ENCODE measurements around the gene GALNT15. TPM values are rescaled to one million over a fixed set of nuclear protein-coding genes. Genes with fewer than 3 reads are reported as not detected.

GALNT15 gene
- polyA plus RNA-seq, 1 experiment, result 27.9 TPM

- Histone ChIP-seq H3K9me3 (ENCODE audit: control insufficient read depth, insufficient read depth, low read length) (no peaks in the 10 kb centered on the region), H3K27me3 (ENCODE audit: control insufficient read depth, insufficient read depth, low read length) (no peaks in the 10 kb centered on the region), H3K4me3 (ENCODE audit: low read depth, low read length) (no peak overlapping the region), H3K27ac (ENCODE audit: low read depth, low read length) (no peak overlapping the region)
- POLR2A ChIA-PET, result interaction anchor here (1.0 kb wide), 1 partner anchor 9 kb away, joined by 3 read pairs; no protein-coding TSS in a partner anchor
- TF ChIP-seq CTCF (IDR thresholded peaks at IDR 0.05; ENCODE audit: low read depth, low read length), result no peak
- DNase-seq (ENCODE audit: low read depth, low spot score), result no peak
- CTCF ChIA-PET, result no interaction called here
These were observed 47.5 kb downstream of the GALNT15 start for GRCh38 chr3:16221990-16222389.

- Histone ChIP-seq H3K4me3 (ENCODE audit: low read depth, low read length) (no peak overlapping the region), H3K27me3 (ENCODE audit: control insufficient read depth, insufficient read depth, low read length) (no peaks in the 10 kb centered on the region), H3K9me3 (ENCODE audit: control insufficient read depth, insufficient read depth, low read length) (no peaks in the 10 kb centered on the region), H3K27ac (ENCODE audit: low read depth, low read length) (no peak overlapping the region)
- no peak for DNase-seq (ENCODE audit: low read depth, low spot score)
- POLR2A ChIA-PET, result interaction anchor here (1.0 kb wide), 1 partner anchor 9 kb away, joined by 3 read pairs; no protein-coding TSS in a partner anchor
- TF ChIP-seq CTCF (IDR thresholded peaks at IDR 0.05; ENCODE audit: low read depth, low read length), result no peak
- CTCF ChIA-PET, result no interaction called here
These were observed 48.1 kb downstream of the GALNT15 start for GRCh38 chr3:16222547-16222946.

GRCh38 chr3:16224325-16224724, 49.8 kb downstream of the GALNT15 start:
- Histone ChIP-seq H3K9me3 (ENCODE audit: control insufficient read depth, insufficient read depth, low read length) (no peaks in the 10 kb centered on the region), H3K27ac (ENCODE audit: low read depth, low read length) (no peak overlapping the region), H3K27me3 (ENCODE audit: control insufficient read depth, insufficient read depth, low read length) (no peaks in the 10 kb centered on the region), H3K4me3 (ENCODE audit: low read depth, low read length) (no peak overlapping the region)
- DNase-seq (ENCODE audit: low read depth, low spot score), result no peak
- ChIA-PET POLR2A (no interaction called here), CTCF (no interaction called here)
- no peak for TF ChIP-seq CTCF (IDR thresholded peaks at IDR 0.05; ENCODE audit: low read depth, low read length)

- no peak for TF ChIP-seq CTCF (IDR thresholded peaks at IDR 0.05; ENCODE audit: low read depth, low read length)
- no peak for DNase-seq (ENCODE audit: low read depth, low spot score)
- Histone ChIP-seq H3K27me3 (ENCODE audit: control insufficient read depth, insufficient read depth, low read length) (no peaks in the 10 kb centered on the region), H3K4me3 (ENCODE audit: low read depth, low read length) (no peak overlapping the region), H3K27ac (ENCODE audit: low read depth, low read length) (no peak overlapping the region), H3K9me3 (ENCODE audit: control insufficient read depth, insufficient read depth, low read length) (no peaks in the 10 kb centered on the region)
- ChIA-PET CTCF (interaction anchor here (0.7 kb wide), 1 partner anchor 412 kb away, joined by 7 read pairs; no protein-coding TSS in a partner anchor), POLR2A (no interaction called here)
These were observed 53.1 kb downstream of the GALNT15 start for GRCh38 chr3:16227566-16227965.

GRCh38 chr3:16229681-16230080, 55.2 kb downstream of the GALNT15 start:
- Histone ChIP-seq H3K9me3 (ENCODE audit: control insufficient read depth, insufficient read depth, low read length) (no peaks in the 10 kb centered on the region), H3K4me3 (ENCODE audit: low read depth, low read length) (no peak overlapping the region), H3K27me3 (ENCODE audit: control insufficient read depth, insufficient read depth, low read length) (no peaks in the 10 kb centered on the region), H3K27ac (ENCODE audit: low read depth, low read length) (no peak overlapping the region)
- no peak for TF ChIP-seq CTCF (IDR thresholded peaks at IDR 0.05; ENCODE audit: low read depth, low read length)
- CTCF ChIA-PET, result no interaction called here
- POLR2A ChIA-PET, result no interaction called here
- DNase-seq (ENCODE audit: low read depth, low spot score), result no peak
